Pons (tissue), 1 donor: ENCODE results near the gene MINDY4B.

ENCODE experiments used
- DNase-seq: peaks from one replicate; pipeline ENCODE4 v3.0.0-alpha.2; 2016; ENCODE audit warnings: low spot score

MINDY4B gene

GRCh38 chr3:150905339-150905738, at the start of gene MINDY4B:
Gene MINDY4B, minus strand, starts transcription at chr3:150905439. Its CDS starts 0 bp downstream, at chr3:150905439.
- DNase-seq, result no peak

- DNase-seq, result no peak
These were observed 46.7 kb upstream of the MINDY4B start for GRCh38 chr3:150951923-150952322.

GRCh38 chr3:150945226-150946032, 40.2 kb upstream of the MINDY4B start:
- DNase-seq, result no peak

- DNase-seq, result no peak
These were observed 37.0 kb upstream of the MINDY4B start for GRCh38 chr3:150942221-150942620.

- DNase-seq, result no peak
These were observed 31.5 kb upstream of the MINDY4B start for GRCh38 chr3:150936693-150937092.

- no peak for DNase-seq
These were observed 28.3 kb upstream of the MINDY4B start for GRCh38 chr3:150933473-150933995.

- DNase-seq, result peak; percentile 3
These were observed 26.5 kb upstream of the MINDY4B start for GRCh38 chr3:150931745-150932144.

- no peak for DNase-seq
These were observed 25.6 kb upstream of the MINDY4B start for GRCh38 chr3:150930839-150931238.

- no peak for DNase-seq
These were observed 23.0 kb upstream of the MINDY4B start for GRCh38 chr3:150928234-150928633.

- no peak for DNase-seq
These were observed 21.1 kb upstream of the MINDY4B start for GRCh38 chr3:150926328-150926727.

- DNase-seq, result peak; percentile 12
These were observed 20.5 kb upstream of the MINDY4B start for GRCh38 chr3:150925751-150926201.

GRCh38 chr3:150922611-150923010, 17.4 kb upstream of the MINDY4B start:
- no peak for DNase-seq

GRCh38 chr3:150921209-150921608, 16.0 kb upstream of the MINDY4B start:
- DNase-seq, result no peak

GRCh38 chr3:150920236-150920635, 15.0 kb upstream of the MINDY4B start:
- DNase-seq, result no peak

GRCh38 chr3:150917951-150918350, 12.7 kb upstream of the MINDY4B start:
- DNase-seq, result no peak

GRCh38 chr3:150913133-150913922, 8.1 kb upstream of the MINDY4B start:
- no peak for DNase-seq

- DNase-seq, result no peak
These were observed 7.3 kb upstream of the MINDY4B start for GRCh38 chr3:150912501-150912900.

- no peak for DNase-seq
These were observed 6.5 kb upstream of the MINDY4B start for GRCh38 chr3:150911771-150912170.

- no peak for DNase-seq
These were observed 1.2 kb upstream of the MINDY4B start for GRCh38 chr3:150906461-150906860.

GRCh38 chr3:150905746-150906145, 507 bp upstream of the MINDY4B start:
- DNase-seq, result no peak

GRCh38 chr3:150902988-150903387, 2.3 kb downstream of the MINDY4B start:
- DNase-seq, result no peak

- no peak for DNase-seq
These were observed 3.4 kb downstream of the MINDY4B start for GRCh38 chr3:150901793-150902192.

- DNase-seq, result no peak
These were observed 6.1 kb downstream of the MINDY4B start for GRCh38 chr3:150899141-150899540.
